Stimulated activated CD4-positive, alpha-beta T cell treated with anti-CD3 and anti-CD28 coated beads, Interleukin-12 subunit alpha, Interleukin-12 subunit beta, amount 100 ng/mL, for 4 hours (primary cell): ENCODE measurements around the gene UVRAG.

Source experiments
- DNase-seq: peaks from one replicate; pipeline ENCODE4 v3.0.0-alpha.2; 2020

Gene UVRAG

DNA sequence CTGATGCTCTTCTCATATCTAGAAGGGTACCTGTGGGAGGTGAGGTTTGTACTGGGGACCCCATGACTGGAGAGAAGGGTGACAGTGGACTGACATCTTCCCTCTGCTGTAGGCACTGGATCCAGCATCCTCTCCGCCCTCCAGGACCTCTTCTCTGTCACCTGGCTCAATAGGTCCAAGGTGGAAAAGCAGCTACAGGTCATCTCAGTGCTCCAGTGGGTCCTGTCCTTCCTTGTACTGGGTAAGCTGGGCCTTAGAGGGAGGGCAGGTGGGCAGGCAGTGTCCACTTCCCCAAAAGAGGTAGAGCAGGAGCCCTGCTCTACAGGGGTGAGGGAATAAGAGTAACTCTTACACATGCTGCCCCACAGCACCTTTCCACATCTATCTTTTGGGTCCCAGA is 30.5 kb upstream of the UVRAG start:
- DNase-seq, result no peak

DNA sequence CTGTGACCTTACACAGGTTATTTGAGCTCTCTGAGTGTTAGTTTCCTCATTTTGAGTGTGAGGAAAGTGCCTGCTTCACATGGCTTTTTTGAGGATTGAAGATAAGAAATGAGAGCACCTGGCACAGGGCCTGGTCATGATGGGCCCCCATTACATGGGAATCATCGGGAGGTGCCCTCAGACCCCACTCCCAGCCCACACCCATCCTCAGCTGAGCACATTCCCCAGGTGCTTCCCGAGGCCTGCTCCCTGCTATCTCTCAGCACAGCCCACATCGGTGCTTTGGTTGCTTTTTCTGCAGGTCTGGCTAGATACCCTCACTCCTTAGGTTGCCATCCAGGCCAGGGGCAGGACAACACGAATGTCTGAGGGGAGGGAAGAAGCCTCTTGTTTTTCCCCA is 29.8 kb upstream of the UVRAG start:
- DNase-seq, result no peak

DNA sequence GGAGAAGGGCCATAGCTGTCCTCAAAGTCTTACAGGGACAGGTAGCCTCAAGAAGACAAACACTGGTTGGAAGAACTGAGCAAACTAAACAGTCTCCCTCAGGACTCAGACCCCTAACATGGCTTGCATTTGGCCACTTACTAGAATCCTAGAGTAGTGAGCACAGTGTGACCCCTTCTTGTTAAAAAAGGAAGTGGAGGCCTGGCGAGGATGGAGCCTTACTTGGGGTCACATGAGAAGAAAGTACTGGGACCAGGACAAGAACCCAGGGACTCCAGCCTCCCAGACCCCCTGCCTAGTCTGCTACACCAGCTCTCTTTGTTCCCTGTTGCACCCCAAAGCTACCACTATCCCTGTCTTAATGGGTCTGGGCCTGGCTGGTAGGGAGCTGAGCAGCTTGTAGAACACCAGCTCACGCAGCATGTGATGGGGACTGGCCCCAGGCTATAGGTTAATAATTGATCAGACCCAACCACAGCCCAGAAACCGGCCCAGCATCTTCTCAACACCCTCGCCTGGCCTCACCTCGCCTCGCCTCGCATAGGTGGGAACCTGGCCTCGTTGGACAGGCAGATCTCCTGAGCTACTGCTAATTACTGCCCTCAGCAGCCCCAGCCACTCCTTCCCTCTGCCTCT is 28.8 kb upstream of the UVRAG start:
- no peak for DNase-seq

GRCh38 chr11:75789521-75789920 is 25.5 kb upstream of the UVRAG start:
- no peak for DNase-seq

DNA sequence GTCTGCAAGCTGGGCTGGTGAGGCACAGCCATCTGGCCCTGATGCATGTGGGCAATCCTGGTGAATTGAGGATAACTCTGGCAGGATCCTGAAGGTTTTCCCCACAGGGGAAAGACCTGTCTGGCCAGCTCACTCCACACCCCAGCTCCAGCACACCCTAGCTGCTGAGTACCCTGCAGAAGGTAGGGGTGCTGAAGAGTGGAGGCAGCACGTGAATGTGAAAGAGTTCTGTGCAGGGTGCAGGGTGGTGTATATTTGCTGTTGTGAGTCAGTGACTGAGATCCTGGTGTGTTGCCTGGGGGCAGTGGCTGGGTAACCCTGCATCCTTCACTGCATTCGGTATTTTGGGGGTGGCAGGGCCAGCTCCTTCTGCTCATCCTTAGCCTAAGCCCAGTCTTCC is 24.0 kb upstream of the UVRAG start:
- DNase-seq, result no peak

DNA sequence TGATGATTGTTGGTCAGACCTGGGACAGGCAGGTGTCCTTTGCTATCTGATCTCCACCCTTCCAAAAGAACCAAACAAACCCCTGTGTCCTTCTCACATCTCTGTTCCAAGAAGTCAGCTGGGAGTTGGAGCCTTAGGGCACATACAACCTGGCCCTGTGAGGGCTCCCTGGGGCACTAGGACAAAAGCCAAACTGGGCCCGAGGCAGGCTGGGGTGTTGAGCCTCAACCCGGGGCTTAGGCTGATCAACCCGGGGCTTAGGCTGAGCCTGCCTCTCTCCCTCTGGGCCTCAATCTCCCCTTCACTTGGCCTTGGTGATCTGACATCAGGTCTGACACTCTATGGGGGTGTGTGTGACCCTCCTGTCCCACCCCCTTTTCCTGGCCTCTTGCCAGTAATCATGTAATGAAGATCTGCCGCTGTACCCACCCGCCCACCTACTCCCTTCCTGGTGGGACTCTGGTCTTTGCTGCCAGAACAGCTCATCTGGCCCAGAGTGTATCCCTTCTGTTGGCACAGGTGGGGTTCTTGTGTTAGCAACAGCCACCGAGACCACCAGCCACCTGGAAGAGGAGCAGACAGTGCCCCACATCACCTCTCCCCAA is 22.8 kb upstream of the UVRAG start:
- no peak for DNase-seq

- no peak for DNase-seq
Measured at GRCh38 chr11:75792997-75793800, 21.8 kb upstream of the UVRAG start.

- no peak for DNase-seq
Measured at GRCh38 chr11:75793966-75794365, 21.0 kb upstream of the UVRAG start.

DNA sequence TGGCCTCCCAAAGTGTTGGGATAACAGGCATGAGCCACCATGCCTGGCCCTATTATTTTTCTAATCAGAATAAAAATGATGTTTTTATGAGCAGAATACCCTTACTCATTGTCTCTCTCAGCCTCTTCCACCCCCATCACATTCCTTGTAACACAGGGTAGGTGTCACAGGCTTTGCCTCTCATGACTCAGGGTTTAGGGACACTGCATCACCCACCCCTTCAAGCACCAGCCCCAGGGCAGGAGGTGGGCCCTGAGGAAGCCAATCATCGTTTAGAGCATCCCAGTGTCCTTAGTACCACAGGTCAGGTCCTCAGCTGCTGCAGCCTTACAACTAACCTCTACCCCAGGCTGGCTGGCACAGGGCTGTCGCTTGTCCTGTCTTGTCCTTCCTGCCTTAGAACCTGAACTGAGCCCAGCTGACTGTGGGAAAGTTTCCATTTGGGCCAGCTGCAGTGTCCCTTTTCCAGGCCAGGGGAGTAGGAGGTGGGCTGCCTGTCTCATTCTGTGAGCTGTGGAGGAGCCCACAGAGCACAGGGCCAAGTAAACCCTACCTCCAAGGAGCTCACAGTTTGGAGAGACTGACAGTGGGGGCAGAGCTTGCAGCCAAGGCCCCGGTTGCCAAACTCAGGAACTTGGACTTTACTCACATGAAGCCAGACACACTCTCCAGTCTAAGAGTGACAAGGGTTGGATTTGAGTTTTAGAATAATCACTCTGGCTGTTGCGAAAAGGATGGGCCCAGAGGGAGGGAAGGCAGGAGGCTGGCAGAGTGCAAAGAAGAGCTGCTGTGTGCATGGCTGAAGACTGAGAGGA is 19.5 kb upstream of the UVRAG start:
- DNase-seq, result no peak

DNA sequence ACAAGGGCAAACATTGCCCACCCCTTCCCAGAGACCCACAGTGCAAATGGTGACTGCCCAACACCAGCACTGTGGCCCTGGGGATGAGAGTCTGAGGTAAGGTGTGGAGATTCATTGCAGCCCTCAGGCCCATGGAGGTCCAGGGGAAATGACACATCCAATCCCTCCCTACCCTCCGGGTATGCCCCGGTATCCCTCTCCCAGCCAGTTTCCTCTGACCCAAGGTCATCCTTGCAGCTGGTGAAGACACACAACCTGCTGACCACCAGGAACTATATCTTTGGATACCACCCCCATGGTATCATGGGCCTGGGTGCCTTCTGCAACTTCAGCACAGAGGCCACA is 18.9 kb upstream of the UVRAG start:
- no peak for DNase-seq

- DNase-seq, result no peak
Measured at GRCh38 chr11:75797116-75797515, 17.9 kb upstream of the UVRAG start.

- no peak for DNase-seq
Measured at GRCh38 chr11:75797792-75798191, 17.2 kb upstream of the UVRAG start.

DNA sequence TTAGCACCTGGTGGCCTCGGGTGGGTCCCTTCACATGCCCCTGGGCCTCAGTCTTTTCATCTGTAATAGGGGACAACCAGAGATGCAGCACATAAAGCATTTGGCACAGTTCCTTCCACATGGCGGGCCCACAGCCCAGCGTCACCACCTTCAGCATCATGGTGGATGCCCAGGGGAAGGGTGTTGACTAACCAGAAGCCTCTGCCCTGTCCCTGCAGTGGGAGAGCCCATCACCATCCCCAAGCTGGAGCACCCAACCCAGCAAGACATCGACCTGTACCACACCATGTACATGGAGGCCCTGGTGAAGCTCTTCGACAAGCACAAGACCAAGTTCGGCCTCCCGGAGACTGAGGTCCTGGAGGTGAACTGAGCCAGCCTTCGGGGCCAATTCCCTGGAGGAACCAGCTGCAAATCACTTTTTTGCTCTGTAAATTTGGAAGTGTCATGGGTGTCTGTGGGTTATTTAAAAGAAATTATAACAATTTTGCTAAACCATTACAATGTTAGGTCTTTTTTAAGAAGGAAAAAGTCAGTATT is 14.8 kb upstream of the UVRAG start:
- DNase-seq, result no peak

DNA sequence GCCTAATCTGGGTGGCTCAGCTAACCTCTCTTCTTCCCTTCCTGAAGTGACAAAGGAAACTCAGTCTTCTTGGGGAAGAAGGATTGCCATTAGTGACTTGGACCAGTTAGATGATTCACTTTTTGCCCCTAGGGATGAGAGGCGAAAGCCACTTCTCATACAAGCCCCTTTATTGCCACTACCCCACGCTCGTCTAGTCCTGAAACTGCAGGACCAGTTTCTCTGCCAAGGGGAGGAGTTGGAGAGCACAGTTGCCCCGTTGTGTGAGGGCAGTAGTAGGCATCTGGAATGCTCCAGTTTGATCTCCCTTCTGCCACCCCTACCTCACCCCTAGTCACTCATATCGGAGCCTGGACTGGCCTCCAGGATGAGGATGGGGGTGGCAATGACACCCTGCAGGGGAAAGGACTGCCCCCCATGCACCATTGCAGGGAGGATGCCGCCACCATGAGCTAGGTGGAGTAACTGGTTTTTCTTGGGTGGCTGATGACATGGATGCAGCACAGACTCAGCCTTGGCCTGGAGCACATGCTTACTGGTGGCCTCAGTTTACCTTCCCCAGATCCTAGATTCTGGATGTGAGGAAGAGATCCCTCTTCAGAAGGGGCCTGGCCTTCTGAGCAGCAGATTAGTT is 14.2 kb upstream of the UVRAG start:
- no peak for DNase-seq

DNA sequence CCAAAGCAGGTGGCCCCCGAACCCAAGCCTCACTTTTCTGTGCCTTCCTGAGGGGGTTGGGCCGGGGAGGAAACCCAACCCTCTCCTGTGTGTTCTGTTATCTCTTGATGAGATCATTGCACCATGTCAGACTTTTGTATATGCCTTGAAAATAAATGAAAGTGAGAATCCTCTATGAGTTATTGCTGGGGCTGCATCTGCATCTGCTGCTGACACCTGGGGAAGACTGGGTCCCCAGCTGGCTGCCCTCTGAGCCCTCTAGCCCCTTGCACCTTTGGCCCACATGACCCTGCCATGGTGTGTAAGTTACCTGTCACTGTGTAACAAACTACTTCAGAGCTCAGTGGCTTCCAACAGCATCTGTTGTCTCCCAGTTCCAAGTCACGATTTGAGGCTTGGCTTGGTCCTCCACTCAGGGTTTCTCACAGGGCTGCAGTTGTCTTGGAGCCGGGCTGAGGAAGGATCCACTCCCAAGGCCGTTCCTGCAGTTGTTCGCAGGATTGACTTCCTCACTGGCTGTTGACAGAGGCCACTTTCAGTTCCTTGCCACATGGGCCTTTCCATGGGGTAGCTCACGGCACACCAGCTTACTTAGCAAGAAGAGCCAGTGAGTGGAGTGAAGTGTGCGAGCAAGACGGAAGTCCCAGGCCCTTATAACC is 13.5 kb upstream of the UVRAG start:
- no peak for DNase-seq

DNA sequence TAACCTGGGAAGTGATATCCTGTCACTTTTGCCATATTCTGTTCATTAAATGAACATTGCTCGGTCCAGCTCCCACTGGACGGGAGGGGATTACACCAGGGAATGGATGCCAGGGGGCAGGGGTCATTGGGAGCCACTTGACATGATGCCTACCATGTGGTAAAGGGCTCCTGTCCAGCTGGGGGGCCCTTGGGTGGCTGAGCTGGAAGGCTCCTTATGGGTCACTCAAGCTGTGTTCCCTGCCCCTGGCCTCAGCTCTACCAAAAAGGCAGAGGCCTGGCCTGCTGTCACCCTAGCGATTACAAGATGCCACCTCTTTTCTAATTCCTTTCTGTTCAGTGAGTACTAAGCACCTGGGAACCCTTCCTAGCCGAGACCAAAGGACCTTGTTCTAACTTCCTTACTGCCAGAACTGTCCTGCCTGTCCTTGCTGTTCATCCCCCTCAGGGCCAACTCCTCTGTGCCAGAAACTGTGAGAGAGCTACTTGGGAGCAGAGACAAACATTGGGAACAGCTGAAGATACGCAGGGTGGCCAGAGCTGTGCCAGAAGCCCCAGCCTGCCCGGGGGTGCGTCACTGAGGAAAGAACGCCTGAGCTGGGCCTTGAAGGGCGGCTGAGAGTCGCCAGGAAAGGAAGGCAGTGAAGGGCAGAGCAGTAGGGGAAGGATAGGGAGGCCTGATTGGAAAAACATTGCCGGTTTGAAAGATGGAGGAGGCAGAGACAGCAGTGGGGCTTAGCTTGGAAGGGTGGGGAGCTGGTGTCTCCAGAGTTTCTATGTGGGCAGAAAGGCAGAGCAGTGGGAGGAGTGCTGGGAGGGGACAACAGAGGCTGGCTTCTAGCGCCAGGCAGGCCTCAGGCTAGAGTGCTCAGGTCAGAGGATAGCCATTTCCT is 12.7 kb upstream of the UVRAG start:
- DNase-seq, result no peak

GRCh38 chr11:75802913-75803820 is 11.8 kb upstream of the UVRAG start:
- peak; percentile 65 for DNase-seq

GRCh38 chr11:75809111-75809510 is 5.9 kb upstream of the UVRAG start:
- no peak for DNase-seq

GRCh38 chr11:75809991-75810390 is 5.0 kb upstream of the UVRAG start:
- DNase-seq, result no peak
